AG09309 (cell line): ENCODE measurements around the gene BTC.

ENCODE experiments used
- DNase-seq: peaks from one replicate; pipeline ENCODE4 v3.0.0-alpha.2; 2010; ENCODE audit warnings: low read depth
- H3K4me3 ChIP-seq: 2 replicates; pipeline ENCODE4 v1.5.1; 2011; ENCODE audit warnings: mild to moderate bottlenecking, low read depth, low read length, moderate library complexity; ENCODE audit not compliant: control insufficient read depth
- CTCF ChIP-seq: IDR thresholded peaks from 2 replicates; pipeline ENCODE4 v1.5.1; 2011; ENCODE audit warnings: mild to moderate bottlenecking, low read depth, low read length, inconsistent platforms; ENCODE audit not compliant: insufficient read depth, control insufficient read depth; ENCODE audit errors: missing control alignments

BTC gene

GRCh38 chr4:74764119-74764518, 30.2 kb downstream of the BTC start:
- DNase-seq: no peak
- no peak for TF ChIP-seq CTCF
- no peak overlapping the region for H3K4me3 ChIP-seq

- TF ChIP-seq CTCF: no peak
- no peak for DNase-seq
- H3K4me3 ChIP-seq: no peak overlapping the region
Observed at GRCh38 chr4:74758551-74759145, 35.7 kb downstream of the BTC start.

DNA sequence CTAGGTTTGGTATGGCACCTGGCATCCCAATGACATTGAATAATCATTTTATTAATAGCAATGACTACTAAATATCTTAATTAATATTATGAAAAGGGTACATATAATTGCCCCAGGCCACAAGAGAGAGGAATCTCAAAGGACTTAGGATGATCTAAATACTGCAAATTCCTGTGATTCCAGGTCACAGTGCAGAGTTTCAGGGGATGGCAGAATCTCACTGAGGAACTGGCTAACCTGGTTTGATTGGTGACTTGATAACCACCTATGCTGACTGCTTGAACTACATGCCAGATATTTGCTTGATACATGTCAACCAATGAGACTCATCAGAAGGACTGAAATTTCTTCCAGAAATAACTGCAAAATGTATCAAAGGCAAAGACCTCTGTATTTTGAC, 37.2 kb downstream of the BTC start:
- no peak for DNase-seq
- no peak overlapping the region for H3K4me3 ChIP-seq
- TF ChIP-seq CTCF: no peak

- no peak for TF ChIP-seq CTCF
- H3K4me3 ChIP-seq: no peak overlapping the region
- no peak for DNase-seq
Observed at GRCh38 chr4:74755486-74755885, 38.8 kb downstream of the BTC start.

- TF ChIP-seq CTCF: no peak
- no peak overlapping the region for H3K4me3 ChIP-seq
- DNase-seq: no peak
Observed at GRCh38 chr4:74754218-74754617, 40.1 kb downstream of the BTC start.

DNA sequence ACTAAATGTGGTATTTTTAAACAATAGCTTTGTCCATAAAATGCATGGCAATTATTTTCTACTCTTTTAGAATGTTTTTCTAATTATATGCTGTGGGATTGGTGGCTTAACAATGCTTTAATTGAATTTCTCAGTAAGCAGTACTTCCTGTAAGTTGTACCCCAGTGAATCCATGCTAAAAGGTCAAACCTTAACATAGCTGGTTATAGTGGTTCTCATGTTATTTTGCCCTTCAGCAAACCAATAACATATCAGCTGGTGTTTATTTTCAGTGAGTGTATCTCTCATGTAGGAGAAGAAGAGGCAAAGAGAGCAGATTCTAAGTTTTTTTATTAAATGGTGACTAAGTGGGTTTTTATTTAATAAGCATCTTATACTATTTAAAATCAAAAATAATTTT, 41.5 kb downstream of the BTC start:
- no peak overlapping the region for H3K4me3 ChIP-seq
- DNase-seq: no peak
- no peak for TF ChIP-seq CTCF

DNA sequence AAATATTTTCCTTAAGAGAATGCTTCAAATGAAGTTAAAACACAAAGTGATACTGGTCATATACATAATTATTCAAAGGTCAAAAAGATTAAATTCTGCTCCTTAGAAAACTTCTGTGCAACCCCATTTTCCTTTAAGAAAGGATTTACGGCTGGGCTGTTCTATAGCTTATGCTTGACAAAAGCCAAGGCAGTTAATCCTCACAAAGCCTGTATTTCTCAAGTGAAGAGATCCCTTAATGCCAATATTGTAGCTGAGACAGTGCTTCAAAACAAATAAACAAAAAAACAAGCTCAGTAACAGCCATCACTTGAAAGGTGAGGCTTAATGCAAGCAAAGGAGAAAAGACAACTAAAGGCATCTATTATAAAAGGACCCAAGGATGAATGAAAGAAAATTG, 42.5 kb downstream of the BTC start:
- no peak for TF ChIP-seq CTCF
- no peak overlapping the region for H3K4me3 ChIP-seq
- no peak for DNase-seq
